IPS-NIHi7 (cell line): ENCODE results near the gene PPP2R2C.

Experiments used
- DNase-seq: peaks from one replicate; pipeline ENCODE4 v3.0.0; 2012; ENCODE audit warnings: mixed read lengths; ENCODE audit errors: extremely low spot score

The PPP2R2C gene

DNA sequence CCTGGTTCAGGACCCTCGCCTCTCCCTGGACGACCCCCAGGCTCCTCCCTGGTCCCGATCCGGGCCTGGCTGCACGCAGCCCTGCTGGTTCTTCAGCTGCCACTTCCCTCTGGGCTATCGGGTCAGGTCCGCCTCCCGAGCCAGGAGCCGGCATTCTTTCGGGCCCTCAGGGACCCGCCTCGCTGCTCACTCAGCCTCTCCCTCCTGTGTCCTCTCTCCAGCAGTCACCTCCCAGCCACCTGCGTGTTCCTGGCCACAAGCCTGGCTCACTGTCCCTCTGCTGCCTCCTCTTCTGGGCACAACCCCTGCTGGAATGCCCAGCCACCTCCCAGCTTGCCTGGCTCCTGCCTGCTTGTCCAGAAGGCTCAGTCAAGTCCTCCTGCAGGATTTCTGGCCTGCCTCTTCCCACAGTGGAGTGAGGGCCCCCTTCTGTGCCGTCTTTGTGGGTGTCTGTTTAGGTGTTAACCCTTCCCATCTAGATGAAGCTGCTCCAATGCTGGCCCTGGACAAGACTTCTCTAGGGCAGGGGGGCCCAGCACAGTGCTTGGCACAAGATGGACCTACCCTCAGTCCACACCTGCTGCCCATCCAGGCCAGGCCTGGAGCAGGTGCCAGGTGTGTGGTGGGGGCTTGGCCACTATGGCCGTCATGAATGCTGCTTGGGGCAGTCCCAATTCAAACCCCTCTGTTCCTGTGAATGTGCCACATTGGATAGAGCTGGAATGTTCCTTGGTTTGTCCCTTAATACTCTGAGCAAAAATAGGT lies 200.5 kb downstream of the PPP2R2C start:
- no peak for DNase-seq

GRCh38 chr4:6271206-6271605 lies 201.2 kb downstream of the PPP2R2C start:
- DNase-seq, result no peak

DNA sequence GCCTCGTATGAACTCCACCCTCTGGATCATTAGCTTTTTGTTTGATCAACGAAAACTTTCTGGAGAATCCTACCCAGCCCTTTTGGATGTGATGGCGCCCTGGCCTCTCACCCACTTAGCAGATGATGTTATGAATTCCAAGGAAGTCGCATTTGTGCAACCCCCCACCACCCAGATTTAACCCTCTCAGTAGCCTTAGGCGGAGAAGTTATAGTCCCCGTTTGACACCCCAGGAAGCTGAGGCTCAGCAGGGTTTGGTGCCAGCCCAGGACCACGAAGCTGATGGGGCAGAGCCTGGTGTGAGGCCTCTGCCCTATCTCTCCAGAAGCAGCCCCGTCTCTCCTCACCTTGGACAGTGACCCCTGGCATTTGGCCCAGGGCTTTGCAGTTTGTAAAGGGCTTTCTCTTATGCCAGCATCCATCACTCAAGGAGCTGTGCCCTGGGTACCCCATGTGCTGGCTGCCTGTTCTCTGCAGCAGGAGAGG lies 201.7 kb downstream of the PPP2R2C start:
- peak; percentile 34 for DNase-seq
